DMS53 treated with DMSO at 0.1 percent for 48 hours (cell line): Measurements from ENCODE around the gene COL26A1.
"Not testable (repeated sequence)": the region's sequence is repeated elsewhere in the genome, so short reads cannot be mapped to it uniquely, and the experiment has no call there.

ENCODE experiments used
- DNase-seq: peaks from one replicate; lab custom pipeline; 2025; ENCODE audit not compliant: unreplicated experiment; lab: John Stamatoyannopoulos, UW

Gene COL26A1

GRCh38 chr7:101401390-101402080, 38.9 kb downstream of the COL26A1 start:
- no peak for DNase-seq

DNA sequence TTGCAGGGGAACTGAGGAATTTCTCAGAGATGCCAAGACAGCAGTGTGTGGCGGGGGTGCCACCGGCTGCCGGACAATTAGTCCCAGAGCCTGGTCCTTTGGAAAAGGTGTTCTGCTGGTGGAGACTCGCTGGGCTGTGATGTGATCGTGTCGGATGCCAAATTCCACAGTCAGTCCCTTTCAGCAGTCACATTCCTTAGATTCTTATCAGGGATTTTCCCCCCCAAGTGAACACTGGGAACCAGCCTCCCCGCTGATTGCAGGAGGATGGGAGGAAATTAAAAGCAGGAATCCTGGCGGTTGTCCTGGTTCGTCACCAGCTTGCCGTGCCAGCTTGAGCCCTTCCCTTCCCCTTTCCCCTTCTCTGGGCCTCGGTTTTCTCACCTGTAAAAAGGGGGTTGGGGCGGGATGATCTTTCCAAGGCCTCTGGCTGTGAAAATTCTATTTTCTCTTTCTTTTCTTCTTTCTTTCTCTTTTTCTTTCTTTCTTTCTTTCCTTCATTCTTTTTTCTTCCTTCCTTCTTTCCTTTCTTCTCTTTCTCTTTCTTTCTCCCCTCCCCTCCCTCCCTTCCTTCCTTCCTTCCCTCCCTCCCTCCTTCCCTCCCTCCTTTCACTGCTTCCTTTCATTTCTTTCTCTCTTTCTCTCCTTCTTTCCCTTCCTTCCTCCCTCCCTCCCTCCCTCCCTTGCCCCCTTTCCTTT, 39.6 kb downstream of the COL26A1 start:
- DNase-seq, result no peak

- DNase-seq, result no peak
Observed at GRCh38 chr7:101402835-101403234, 40.2 kb downstream of the COL26A1 start.

DNA sequence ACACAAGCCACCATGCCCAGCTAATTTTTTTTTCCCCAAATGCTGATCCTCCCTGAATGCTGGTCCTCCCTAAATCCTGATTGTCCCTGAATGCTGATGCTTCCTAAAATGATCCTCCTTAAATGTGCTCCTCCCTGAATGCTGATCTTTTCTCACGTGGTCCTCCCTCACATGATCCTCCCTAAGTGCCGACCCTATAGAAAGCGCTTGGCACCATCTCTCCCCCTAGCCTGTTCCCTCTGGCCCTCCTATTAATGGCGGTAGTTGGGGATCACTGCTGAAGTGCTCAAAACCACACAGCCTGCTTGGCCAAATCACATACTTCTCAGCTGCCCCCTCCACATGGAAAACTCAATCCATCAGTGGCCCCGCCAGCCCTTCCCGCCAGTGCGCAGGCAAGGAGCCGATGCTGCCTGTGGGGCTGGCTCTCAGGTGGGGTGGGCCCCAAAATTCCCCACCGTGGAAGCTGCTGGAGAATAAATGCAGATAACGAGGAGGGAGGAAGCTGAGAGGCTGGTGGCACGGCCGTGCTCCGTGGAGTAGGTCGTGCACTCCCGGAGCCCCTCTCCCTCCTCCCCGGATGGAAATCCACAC, 42.9 kb downstream of the COL26A1 start:
- no peak for DNase-seq

GRCh38 chr7:101410743-101411507, 48.2 kb downstream of the COL26A1 start:
- no peak for DNase-seq

DNA sequence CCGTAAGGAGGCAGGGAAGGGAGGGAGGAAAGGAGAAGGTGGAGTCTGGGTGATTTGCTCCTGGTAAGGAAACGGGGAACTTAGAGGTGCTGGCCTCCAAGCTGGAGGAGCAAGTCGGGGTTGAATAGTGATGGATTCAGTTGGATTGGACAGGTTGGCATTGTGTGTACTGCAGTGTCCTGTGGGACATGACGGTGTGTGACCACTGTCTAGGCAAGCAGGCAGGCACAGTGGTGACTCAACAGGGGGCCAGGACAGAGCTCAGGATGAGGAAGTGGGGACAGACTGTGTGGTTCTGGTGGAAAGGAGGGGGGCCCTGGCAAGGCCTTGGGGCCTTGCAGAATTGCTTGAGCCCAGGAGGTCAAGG, 48.8 kb downstream of the COL26A1 start:
- DNase-seq, result no peak

GRCh38 chr7:101412976-101413375, 50.3 kb downstream of the COL26A1 start:
- no peak for DNase-seq

- DNase-seq, result no peak
Observed at GRCh38 chr7:101418694-101419093, 56.0 kb downstream of the COL26A1 start.

DNA sequence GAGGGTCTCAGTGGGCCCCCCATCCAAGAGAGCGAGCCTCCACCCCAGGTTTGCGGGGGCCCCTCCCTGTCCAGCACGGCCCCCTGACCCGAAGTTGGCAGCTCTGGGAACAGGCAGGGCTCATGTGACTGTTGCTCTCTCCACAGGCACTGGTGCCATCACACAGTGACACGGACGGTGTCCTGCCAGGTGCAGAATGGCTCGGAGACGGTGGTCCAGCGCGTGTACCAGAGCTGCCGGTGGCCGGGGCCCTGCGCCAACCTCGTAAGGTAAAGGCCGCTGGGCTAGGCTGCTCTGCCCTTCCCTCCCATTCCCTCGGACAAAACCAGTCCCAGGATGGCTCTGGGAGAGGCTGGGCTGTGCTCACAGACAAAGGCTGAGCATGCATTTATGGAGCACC, 57.2 kb downstream of the COL26A1 start:
- no peak for DNase-seq

DNA sequence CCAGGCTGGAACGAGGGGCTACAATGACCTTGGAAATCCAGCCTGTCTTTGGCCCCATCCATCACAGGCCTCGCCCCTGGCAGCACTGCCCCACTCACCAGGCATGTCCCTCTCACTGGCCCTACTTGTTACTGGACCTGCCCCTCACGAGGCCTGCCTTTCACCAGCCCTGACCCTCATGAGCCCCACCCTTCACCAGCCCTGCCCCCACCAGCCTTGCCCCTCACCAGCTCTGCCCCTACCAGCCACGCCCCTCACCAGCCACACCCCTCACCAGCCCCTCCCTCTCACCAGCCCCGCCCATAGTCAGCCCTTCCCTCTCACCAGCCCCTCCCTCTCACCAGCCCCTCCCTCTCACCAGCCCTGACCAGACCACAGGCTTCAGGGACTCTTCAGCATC, 57.8 kb downstream of the COL26A1 start:
- no peak for DNase-seq

DNA sequence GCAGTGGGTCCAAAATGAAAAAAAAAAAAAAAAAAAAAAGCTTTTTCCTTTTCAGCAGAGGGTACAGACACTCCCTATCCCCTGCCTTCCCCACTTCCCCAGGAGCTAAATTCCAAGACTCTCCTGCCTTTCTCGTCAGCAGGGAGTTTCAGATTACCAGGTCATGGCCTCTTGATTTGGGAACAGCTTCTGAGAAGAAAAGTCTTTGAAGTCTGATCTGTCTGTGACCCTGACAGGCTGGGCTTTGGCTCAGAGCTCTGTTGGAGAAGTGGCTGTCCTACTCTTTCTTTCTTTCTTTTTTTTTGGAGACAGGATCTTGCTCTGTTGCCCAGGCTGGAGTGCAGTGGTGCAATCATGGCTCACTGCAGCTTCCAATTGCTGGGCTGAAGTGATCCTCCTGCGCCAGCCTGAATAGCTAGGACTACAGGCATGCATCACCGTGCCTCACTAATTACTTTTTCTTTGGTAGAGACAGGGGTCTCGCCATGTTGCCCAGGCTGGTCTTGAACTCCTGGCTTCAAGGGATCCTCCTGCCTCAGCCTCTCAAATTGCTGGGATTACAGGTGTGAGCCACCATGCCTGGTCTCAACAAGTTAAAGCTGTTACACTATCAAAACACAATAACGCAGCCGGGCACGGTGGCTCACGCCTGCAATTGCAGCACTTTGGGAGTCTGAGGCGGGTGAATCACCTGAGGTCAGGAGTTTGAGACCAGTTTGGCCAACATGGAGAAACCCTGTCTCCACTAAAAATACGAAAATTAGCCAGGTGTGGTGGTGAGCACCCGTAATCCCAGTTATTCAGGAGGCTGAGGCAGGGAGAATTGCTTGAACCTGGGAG, 59.9 kb downstream of the COL26A1 start:
- DNase-seq, result no peak

DNA sequence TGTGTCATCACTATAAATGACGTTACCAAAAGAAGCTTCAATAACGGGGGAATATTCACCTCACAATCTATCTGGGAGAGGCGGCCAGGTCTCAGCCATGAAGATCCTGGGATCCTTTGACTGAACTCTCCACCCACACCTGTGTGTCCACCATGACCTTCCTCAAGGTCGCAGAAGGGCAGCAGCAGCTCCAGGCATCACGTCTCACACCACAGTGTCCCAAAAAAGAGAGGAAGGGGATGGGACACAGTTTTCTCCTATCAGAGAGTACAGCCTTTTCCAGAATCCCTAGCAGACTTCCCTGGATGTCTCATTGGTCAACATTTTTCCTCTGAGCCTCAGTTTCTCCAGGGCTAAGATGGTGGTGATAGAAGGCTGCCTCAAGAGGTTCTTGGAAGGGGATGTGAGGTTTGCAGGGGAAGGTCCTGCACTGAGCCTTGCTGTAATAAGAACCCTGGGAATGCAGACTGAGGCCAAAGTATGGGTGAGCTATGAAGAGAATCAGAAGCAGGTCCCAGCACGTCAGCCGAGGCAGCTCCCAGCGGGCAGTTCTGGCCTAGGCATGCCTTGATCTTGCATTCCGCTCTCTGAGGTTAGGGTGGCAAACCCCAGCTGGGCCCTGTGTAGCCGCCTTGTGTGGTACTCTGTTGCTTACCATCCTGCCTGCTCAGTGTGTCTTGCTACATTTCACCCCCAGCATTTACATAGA, 63.8 kb downstream of the COL26A1 start:
- no peak for DNase-seq

DNA sequence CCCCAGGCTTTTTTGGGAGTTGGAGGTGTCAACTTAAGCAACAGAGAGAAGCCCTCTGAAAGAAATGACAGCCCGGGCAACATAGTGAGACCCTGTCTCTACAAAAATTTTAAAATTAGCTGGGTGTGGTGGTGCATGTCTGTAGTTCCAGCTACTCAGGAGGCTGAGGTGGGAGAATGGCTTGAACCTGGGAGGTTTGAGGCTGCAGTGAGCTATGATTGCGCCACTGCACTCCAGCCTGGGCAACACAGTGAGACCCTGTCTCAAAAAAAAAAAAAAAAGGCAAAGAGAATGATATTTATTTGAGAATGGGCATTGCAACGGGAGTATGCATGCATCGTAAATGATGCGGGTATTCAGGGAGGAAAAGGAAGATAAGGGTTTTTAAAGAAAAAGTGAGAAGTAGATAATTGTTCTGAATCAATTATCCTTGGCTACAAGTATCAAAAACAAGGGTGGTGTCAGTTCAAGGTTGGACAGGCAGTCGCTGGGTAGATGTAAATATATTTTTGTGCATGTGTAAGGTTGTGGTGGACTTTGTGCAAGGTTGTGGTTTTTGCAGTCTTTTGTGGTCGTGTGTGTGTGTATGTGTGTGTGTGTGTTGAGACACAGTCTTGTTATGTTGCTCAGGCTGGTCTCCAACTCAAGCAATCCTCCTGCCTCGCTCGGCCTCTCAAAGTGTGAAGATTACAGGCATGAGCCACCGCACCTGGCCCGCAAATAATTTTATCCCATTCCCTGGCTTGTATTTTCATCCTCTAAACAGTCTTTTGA, 65.6 kb downstream of the COL26A1 start:
- DNase-seq, result no peak

- DNase-seq, result no peak
Observed at GRCh38 chr7:101432316-101432715, 69.6 kb downstream of the COL26A1 start.

DNA sequence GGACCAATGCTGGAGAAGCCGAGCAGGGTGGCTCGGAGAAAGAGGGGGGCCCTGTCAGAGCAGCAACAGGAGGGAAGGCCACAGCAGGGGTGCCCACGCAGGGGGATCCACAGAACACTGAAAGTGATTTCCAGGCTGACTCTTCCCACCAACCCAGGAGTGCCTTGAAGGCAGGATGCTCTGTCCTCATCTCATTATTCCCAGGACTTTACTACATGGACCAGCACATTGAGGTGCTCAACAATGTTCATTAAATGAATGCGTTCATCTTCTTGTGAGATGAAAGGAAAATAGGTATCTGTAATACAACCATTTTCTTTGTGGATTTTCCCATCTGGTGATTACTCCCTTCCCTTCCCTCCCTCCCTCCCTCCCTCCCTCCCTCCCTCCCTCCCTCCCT, 71.0 kb downstream of the COL26A1 start:
- DNase-seq, result no peak

GRCh38 chr7:101434155-101434554, 71.5 kb downstream of the COL26A1 start:
- DNase-seq, result not testable (repeated sequence)

- no peak for DNase-seq
Observed at GRCh38 chr7:101435461-101436220, 73.0 kb downstream of the COL26A1 start.

DNA sequence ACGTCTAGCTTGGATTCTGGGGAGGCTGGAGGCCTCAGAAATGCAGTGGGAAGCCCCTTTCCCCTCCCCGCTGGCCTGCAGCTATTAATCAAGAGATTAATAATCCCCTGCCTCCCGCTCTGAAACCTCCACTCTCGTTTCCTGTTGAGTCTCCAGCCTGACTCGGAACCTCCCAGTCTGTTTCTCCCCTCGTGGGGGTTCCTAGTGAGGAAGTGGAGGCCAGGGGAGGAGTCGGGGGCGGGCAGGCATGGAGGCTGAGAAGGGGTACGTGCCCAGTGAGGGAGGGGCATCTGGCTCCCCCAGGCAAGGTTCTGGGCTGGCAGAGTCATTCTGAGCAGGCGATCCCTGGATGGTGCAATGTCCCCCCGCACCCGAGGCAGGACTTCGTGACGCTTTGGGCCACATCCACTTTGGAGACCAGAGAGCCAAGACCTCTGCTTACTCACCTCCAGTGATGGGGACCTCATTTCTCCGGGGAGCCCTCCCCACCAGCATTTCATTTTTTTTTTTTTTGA, 73.6 kb downstream of the COL26A1 start:
- no peak for DNase-seq
